Adrenal gland (tissue), 5 donors: ENCODE data around the gene INSR.

Source experiments
- POLR2A ChIP-seq, 2 donors: fragments of 450-650 bp; IDR thresholded peaks; one replicate each; pipeline ENCODE4 v1.6.1; 2017; ENCODE audit warnings: antibody characterized with exemption in 2 of 2, mild to moderate bottlenecking in 2 of 2, moderate library complexity in 1 of 2
- TF ChIP-seq, protein P1 (sequence below), 6 experiments: fragments of 450-650 bp in 4 of 6; fragments of 200-600 bp in 2 of 6; sonication (generic) in 1 of 6; IDR thresholded peaks; 1 replicate in 5 of 6; 2 replicates in 1 of 6; pipeline versions ENCODE4 v1.5.1 to v1.8.0; 2016 to 2021; ENCODE audit warnings: antibody characterized with exemption in 6 of 6, mild to moderate bottlenecking in 2 of 6, moderate library complexity in 1 of 6
- donor health status: DM: no; HTN: no; CAD: no.

DNA sequence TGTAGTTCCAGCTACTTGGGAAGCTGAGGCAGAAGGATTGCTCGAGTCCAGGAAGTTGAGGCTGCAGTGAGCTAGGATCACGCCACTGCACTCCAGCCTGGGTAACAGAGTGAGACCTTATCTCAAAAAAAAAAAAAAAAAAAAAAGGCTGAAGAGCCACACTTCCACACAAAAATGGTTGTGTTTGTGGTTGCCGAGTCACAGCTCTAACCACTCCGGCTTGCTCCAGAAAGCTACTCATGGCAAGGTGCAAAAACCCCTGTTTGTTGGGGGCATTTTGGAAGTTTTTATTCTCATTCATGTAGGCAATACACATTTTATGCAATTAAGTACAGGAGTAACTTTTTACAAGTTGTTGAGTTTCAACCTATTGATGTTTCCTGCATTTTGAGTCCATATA lies 93.5 kb downstream of the INSR start:
- TF ChIP-seq, protein P1, sequence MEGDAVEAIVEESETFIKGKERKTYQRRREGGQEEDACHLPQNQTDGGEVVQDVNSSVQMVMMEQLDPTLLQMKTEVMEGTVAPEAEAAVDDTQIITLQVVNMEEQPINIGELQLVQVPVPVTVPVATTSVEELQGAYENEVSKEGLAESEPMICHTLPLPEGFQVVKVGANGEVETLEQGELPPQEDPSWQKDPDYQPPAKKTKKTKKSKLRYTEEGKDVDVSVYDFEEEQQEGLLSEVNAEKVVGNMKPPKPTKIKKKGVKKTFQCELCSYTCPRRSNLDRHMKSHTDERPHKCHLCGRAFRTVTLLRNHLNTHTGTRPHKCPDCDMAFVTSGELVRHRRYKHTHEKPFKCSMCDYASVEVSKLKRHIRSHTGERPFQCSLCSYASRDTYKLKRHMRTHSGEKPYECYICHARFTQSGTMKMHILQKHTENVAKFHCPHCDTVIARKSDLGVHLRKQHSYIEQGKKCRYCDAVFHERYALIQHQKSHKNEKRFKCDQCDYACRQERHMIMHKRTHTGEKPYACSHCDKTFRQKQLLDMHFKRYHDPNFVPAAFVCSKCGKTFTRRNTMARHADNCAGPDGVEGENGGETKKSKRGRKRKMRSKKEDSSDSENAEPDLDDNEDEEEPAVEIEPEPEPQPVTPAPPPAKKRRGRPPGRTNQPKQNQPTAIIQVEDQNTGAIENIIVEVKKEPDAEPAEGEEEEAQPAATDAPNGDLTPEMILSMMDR (IDR thresholded peaks at IDR 0.05): no peak
- no peak for TF ChIP-seq POLR2A (IDR thresholded peaks at IDR 0.05)
